Stomach (tissue), 9 donors: Measurements from ENCODE around the gene MAPK13. TPM values are rescaled to one million over a fixed set of nuclear protein-coding genes. Genes with fewer than 3 reads are reported as not detected.
"Not testable (repeated sequence)": the region's sequence is repeated elsewhere in the genome, so short reads cannot be mapped to it uniquely, and the experiment has no call there.

Experiments used
- DNase-seq, 2 donors: peaks; one replicate each; pipeline versions ENCODE4 v3.0.0 to v3.0.0-alpha.2; 2013 to 2019
- H3K27ac ChIP-seq, 5 donors: fragments of 200-600 bp in 4 of 5; sonication (generic) in 4 of 5; one replicate each; pipeline ENCODE4 v1.5.1; 2013 to 2019; ENCODE audit warnings: mild to moderate bottlenecking in 1 of 5, moderate library complexity in 1 of 5
- H3K27me3 ChIP-seq, 3 donors: fragments of 200-600 bp; sonication (generic); one replicate each; pipeline ENCODE4 v1.5.1; 2017 to 2019; ENCODE audit warnings: mixed run types in 1 of 3
- H3K36me3 ChIP-seq, 4 donors: fragments of 200-600 bp; sonication (generic); 1 replicate in 3 of 4; 2 replicates in 1 of 4; pipeline ENCODE4 v1.5.1; 2016 to 2019
- H3K4me1 ChIP-seq, 4 donors: fragments of 200-600 bp; sonication (generic); one replicate each; pipeline ENCODE4 v1.5.1; 2016 to 2019
- H3K4me3 ChIP-seq, 4 donors: fragments of 200-600 bp; sonication (generic) in 3 of 4; one replicate each; pipeline ENCODE4 v1.5.1; 2016 to 2019; ENCODE audit warnings: mild to moderate bottlenecking in 1 of 4
- H3K9me3 ChIP-seq, 4 donors: fragments of 200-600 bp; sonication (generic); one replicate each; pipeline ENCODE4 v1.5.1; 2016 to 2019
- CTCF ChIP-seq, 7 experiments: fragments of 450-650 bp in 4 of 7; fragments of 200-600 bp in 3 of 7; sonication (generic) in 3 of 7; IDR thresholded peaks; one replicate each; pipeline ENCODE4 v1.5.1; 2016 to 2019; ENCODE audit warnings: antibody characterized with exemption in 7 of 7, control low read depth in 2 of 7, mild to moderate bottlenecking in 1 of 7
- EP300 ChIP-seq: sonication (generic); formaldehyde crosslinking; IDR thresholded peaks from one replicate; pipeline ENCODE4 v1.6.1; 2017; ENCODE audit warnings: antibody characterized with exemption
- POLR2A ChIP-seq, 4 donors: fragments of 450-650 bp; IDR thresholded peaks; one replicate each; pipeline ENCODE4 v1.6.1; 2016; ENCODE audit warnings: antibody characterized with exemption in 4 of 4, control low read depth in 2 of 4, mild to moderate bottlenecking in 1 of 4, moderate library complexity in 1 of 4
- POLR2AphosphoS5 ChIP-seq, 3 donors: sonication (generic); formaldehyde crosslinking; IDR thresholded peaks; one replicate each; pipeline ENCODE4 v1.6.1; 2016; ENCODE audit warnings: antibody characterized with exemption in 3 of 3
- WGBS, 5 donors: extraction: QIAGEN DNeasy Blood & Tissue Kit in 3 of 5; methylation state at CpG; one replicate each; pipeline versions ENCODE4 v1.1.5 to v1.1.7; 2013 to 2018; 5-methylcytosine and 5-hydroxymethylcytosine counted together
- intact Hi-C: fragments of 100-400 bp; cut with DNase I; formaldehyde crosslinking; loops from one replicate; pipeline ENCODE4 v1.15.1; 2023; ENCODE audit warnings: low total_unique reads
- polyA plus RNA-seq, 3 donors: library from polyadenylated mRNA; stranded (reverse); fragments of 200-250 nt; gene quantifications; one replicate each; pipeline ENCODE4 v1.2.3, GENCODE V29; 2013
- total RNA-seq, 5 donors: library from RNA; depleted of rRNA; stranded (reverse); fragments of >200 nt; gene quantifications; one replicate each; pipeline versions ENCODE4 v1.1.0 to v1.2.3, GENCODE V29; 2014 to 2016
- donor health status: healthy with polysubstance abuse.
- donor health status: Bipolar disorder and iron deficiency.
- donor health status: healthy.

MAPK13 gene
- total and polyA plus RNA-seq, 8 donors = 19.8 to 95.9 (median 34.5) TPM

DNA sequence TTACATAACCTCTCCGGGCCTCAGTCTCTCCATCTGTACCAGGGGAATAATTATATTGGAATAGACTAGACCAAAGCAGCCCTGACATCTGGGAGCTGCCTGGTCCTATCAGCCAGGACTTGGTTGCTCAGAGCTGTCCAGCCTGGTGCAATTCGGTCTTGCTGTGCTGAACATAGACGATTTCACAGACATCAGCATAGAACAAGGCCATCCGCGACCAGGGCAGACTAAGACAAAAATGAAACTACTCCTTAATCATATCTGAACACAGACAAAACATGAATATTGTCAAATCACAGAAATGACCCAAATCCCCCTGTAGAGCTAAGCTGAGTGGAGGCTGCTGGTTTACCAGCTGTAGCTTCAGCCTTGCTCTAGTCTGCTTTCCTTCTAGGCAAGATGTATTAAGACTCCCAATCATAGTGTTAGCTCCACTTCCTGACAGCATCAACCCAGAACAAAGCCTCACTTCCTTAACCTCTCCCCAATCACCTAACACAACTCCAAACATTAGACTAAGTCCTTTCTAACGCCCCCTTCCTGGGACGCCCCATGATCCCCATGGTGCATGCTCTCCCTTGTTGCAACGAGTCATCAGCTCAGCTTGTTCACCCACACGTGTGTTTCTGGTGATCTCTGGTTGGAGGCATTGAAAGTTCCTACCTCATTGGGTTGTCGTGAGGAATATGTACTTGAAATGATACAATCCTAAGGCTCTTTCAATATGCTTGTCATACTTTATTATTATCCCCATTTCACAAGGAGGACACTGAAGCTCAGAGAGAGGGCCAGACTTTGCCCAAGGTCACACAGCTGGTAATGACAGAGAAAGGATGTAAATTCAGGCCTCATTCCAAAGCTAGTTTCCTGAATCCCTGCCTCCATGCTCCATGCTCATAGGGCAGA is 3.5 kb upstream of the MAPK13 start:
- H3K27me3 ChIP-seq = peaks cover 0 to 24% (median 0%) of the 10 kb centered on the region in 3 donors
- peak overlapping the region in 3 of 5 donors; percentile 26 to 39 (median 29) for H3K27ac ChIP-seq
- no peaks in the 10 kb centered on the region for H3K36me3 ChIP-seq
- H3K4me3 ChIP-seq = no peak overlapping the region
- peaks cover 19 to 59% (median 32%) of the 10 kb centered on the region in 4 donors for H3K4me1 ChIP-seq
- TF ChIP-seq EP300 (no peak), POLR2AphosphoS5 (IDR thresholded peaks at IDR 0.05) (no peak), CTCF (IDR thresholded peaks at IDR 0.05) (no peak), POLR2A (IDR thresholded peaks at IDR 0.05) (no peak)
- 72 to 81% (median 77%) methylated on average over 10 of the region's 10 CpGs for WGBS, 5 donors
- no peak for DNase-seq
- intact Hi-C loops = no loop called here
- H3K9me3 ChIP-seq = no peaks in the 10 kb centered on the region

GRCh38 chr6:36127462-36128016 is 2.8 kb upstream of the MAPK13 start:
- Histone ChIP-seq H3K9me3 (no peaks in the 10 kb centered on the region), H3K4me3 (no peak overlapping the region), H3K27me3 (peaks cover 0 to 24% (median 0%) of the 10 kb centered on the region in 3 donors), H3K4me1 (peaks cover 24 to 60% (median 38%) of the 10 kb centered on the region in 4 donors), H3K36me3 (peaks cover 0 to 2% (median 0%) of the 10 kb centered on the region in 4 donors), H3K27ac (peak overlapping the region in 3 of 5 donors; percentile 29 to 39 (median 36))
- WGBS, 5 donors = 79 to 90% (median 84%) methylated on average over 8 of the region's 8 CpGs
- TF ChIP-seq POLR2AphosphoS5 (IDR thresholded peaks at IDR 0.05) (peak in 1 of 3 donors; percentile 33), POLR2A (IDR thresholded peaks at IDR 0.05) (no peak)
- DNase-seq = peak in 1 of 2 donors; percentile 41
- intact Hi-C loops = no loop called here

GRCh38 chr6:36128073-36128472 is 2.2 kb upstream of the MAPK13 start:
- Histone ChIP-seq H3K4me3 (no peak overlapping the region), H3K27me3 (peaks cover 0 to 24% (median 0%) of the 10 kb centered on the region in 3 donors), H3K36me3 (peaks cover 0 to 8% (median 0%) of the 10 kb centered on the region in 4 donors), H3K4me1 (peaks cover 24 to 65% (median 42%) of the 10 kb centered on the region in 4 donors), H3K27ac (peak overlapping the region in 3 of 5 donors; percentile 29 to 39 (median 36)), H3K9me3 (no peaks in the 10 kb centered on the region)
- TF ChIP-seq CTCF (IDR thresholded peaks at IDR 0.05) (no peak), POLR2A (IDR thresholded peaks at IDR 0.05) (no peak), POLR2AphosphoS5 (IDR thresholded peaks at IDR 0.05) (no peak), EP300 (no peak)
- DNase-seq = no peak
- intact Hi-C loops = no loop called here
- 91 to 95% (median 95%) methylated on average over 5 of the region's 5 CpGs for WGBS, 5 donors

DNA sequence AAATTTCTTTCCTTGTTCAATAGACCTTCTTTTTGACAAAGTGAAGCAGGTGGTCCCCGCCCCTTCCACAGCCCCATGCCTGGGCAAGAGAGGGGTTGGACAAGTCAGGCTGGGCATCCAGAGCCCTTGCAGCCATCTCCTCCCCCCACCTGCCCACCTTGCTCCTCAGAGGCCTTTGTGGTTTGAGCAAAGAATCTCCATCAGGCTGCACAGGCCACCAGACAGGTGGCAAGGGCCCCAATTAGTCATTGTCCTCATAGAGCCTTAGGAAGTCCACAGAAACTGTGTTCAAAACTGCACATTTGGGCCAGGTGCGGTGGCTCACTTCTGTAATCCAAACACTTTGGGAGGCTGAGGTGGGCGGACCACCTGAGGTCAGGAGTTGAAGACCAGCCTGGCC is 1.5 kb upstream of the MAPK13 start:
- Histone ChIP-seq H3K9me3 (no peaks in the 10 kb centered on the region), H3K27me3 (peaks cover 0 to 24% (median 0%) of the 10 kb centered on the region in 3 donors), H3K4me1 (peaks cover 19 to 62% (median 37%) of the 10 kb centered on the region in 4 donors), H3K4me3 (no peak overlapping the region), H3K36me3 (peaks cover 0 to 8% (median 0%) of the 10 kb centered on the region in 4 donors), H3K27ac (no peak overlapping the region)
- WGBS, 5 donors = 94 to 100% (median 99%) methylated on average over 3 of the region's 3 CpGs
- no peak for TF ChIP-seq EP300
- no peak for TF ChIP-seq POLR2AphosphoS5 (IDR thresholded peaks at IDR 0.05)
- no peak for TF ChIP-seq POLR2A (IDR thresholded peaks at IDR 0.05)
- TF ChIP-seq CTCF (IDR thresholded peaks at IDR 0.05) = no peak
- DNase-seq = no peak
- intact Hi-C loops = no loop called here

- WGBS, 5 donors = 88 to 95% (median 92%) methylated on average over 16 of the region's 16 CpGs
- intact Hi-C loops, DNase-seq, H3K9me3 ChIP-seq, H3K4me3 ChIP-seq: not testable (repeated sequence)
- Histone ChIP-seq H3K27me3 (peaks cover 0 to 24% (median 0%) of the 10 kb centered on the region in 3 donors), H3K27ac (peak overlapping the region in 1 of 5 donors; percentile 90), H3K36me3 (peaks cover 0 to 11% (median 0%) of the 10 kb centered on the region in 4 donors), H3K4me1 (peaks cover 13 to 57% (median 32%) of the 10 kb centered on the region in 4 donors)
These were observed 979 bp upstream of the MAPK13 start for GRCh38 chr6:36129334-36129733.
